Thyroid gland (tissue), 4 donors: ENCODE measurements around the gene C7orf57.
"Not testable (repeated sequence)": the region's sequence is repeated elsewhere in the genome, so short reads cannot be mapped to it uniquely, and the experiment has no call there.

ENCODE experiments used
- POLR2A ChIP-seq, 2 donors: fragments of 450-650 bp; IDR thresholded peaks; one replicate each; pipeline ENCODE4 v1.6.1; 2017; ENCODE audit warnings: antibody characterized with exemption in 2 of 2, mild to moderate bottlenecking in 2 of 2, moderate library complexity in 1 of 2
- TF ChIP-seq, protein P1 (sequence below), 6 experiments: fragments of 200-600 bp in 3 of 6; fragments of 450-650 bp in 3 of 6; sonication (generic) in 3 of 6; IDR thresholded peaks; one replicate each; pipeline ENCODE4 v1.5.1; 2016 to 2019; ENCODE audit warnings: antibody characterized with exemption in 6 of 6, mild to moderate bottlenecking in 2 of 6, inconsistent platforms in 1 of 6, moderate library complexity in 1 of 6

DNA sequence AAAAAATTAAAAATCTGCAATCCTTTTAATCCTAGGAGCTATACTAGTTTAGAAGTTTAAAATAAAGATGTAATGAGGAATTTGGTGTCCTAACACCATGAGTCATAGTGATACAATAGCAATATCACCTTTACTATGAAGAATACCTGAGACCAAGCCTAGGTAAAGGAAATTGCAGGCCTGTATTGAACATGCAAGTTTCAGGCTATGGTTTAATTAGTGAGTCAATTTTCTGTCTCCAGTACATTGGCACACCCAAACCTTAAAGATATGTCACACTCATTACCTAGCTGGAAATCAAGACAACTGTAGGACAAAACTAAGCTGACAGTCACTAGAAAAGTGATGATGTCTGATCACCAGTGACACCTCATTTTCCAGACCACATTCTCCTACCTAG is 47.0 kb downstream of the C7orf57 start:
- TF ChIP-seq, protein P1, sequence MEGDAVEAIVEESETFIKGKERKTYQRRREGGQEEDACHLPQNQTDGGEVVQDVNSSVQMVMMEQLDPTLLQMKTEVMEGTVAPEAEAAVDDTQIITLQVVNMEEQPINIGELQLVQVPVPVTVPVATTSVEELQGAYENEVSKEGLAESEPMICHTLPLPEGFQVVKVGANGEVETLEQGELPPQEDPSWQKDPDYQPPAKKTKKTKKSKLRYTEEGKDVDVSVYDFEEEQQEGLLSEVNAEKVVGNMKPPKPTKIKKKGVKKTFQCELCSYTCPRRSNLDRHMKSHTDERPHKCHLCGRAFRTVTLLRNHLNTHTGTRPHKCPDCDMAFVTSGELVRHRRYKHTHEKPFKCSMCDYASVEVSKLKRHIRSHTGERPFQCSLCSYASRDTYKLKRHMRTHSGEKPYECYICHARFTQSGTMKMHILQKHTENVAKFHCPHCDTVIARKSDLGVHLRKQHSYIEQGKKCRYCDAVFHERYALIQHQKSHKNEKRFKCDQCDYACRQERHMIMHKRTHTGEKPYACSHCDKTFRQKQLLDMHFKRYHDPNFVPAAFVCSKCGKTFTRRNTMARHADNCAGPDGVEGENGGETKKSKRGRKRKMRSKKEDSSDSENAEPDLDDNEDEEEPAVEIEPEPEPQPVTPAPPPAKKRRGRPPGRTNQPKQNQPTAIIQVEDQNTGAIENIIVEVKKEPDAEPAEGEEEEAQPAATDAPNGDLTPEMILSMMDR (IDR thresholded peaks at IDR 0.05) = not testable (repeated sequence)
- not testable (repeated sequence) for TF ChIP-seq POLR2A (IDR thresholded peaks at IDR 0.05)
